SK-MEL-5 (cell line): ENCODE results near the gene KNG1. TPM values are rescaled to one million over a fixed set of nuclear protein-coding genes. Genes with fewer than 3 reads are reported as not detected.

ENCODE experiments used
- DNase-seq: peaks from one replicate; pipeline ENCODE4 v3.0.0-alpha.2; 2016; ENCODE audit warnings: low read depth, low spot score
- in situ Hi-C: cut with HindIII; loops from 2 replicates; pipeline ENCODE4 v1.10.0; 2016; ENCODE audit warnings: low sequenced_read_pairs, high pct_unique_total_duplicates, low pct_unique_long_range_greater_than_20kb
- total RNA-seq: library from RNA; depleted of rRNA; stranded (reverse); fragments of >200 nt; shearing (Covaris generic); gene quantifications from 2 replicates; pipeline ENCODE4 v1.2.3, GENCODE V29; 2014

Gene KNG1
- total RNA-seq, 1 experiment from 2014 or later, result not detected

DNA sequence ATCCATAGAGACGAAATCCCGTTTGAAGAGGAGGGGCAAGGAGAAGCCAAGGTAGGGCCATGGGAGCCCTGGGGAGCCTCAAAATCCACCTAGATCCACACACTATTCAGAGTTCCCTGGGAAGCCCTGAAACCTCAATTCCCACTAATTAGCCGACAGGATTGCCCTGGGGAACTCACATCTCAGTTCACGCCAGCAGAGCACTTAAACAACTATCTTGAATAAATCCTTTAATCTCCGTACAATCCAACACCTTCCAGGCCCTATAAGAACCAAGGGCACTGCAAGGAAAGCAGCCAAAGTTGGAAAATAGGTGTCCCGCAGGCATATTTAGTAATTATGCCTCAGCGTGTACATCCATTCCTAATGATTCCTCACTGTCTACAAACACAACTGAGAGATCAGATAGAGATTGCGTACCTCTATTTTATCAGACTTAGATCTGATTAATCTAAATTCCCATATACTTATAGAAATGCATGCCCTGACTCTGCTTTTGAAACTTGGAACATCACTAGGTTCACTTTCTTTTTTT is 40.6 kb downstream of the KNG1 start:
- DNase-seq, result no peak
- in situ Hi-C loops, result no loop called here

DNA sequence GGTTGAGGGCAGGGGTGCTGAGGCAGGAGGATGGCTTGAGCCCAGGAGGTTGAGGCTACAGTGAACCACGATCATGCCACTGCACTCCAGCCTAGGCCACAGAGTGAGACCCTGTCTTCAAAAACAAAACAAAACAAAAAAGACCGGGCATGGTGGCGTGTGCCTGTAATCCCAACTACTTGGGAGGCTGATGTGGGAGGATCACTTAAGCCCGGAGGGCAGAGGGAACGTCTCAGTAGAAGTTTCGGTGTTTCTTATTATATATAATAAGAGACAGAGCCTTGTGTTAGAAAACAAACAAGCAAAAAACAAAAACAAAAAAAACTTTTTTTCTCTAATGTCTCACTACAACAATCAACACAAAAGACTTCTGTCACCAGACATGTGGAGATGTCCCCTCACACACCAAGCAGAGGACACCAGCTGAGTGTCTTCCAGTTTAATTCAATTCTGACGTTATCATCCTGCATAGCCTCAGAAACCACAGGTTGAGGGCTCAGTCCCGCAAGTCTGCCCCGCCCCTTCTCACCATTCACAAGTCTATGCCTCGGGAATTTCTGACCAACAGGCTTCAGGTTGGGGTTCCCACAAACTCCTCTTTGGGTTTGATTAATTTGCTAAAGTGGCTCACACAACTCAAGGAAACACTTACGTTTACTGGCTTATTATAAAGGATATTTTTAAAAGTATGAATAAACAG is 42.2 kb downstream of the KNG1 start:
- no peak for DNase-seq
- in situ Hi-C loops, result no loop called here

DNA sequence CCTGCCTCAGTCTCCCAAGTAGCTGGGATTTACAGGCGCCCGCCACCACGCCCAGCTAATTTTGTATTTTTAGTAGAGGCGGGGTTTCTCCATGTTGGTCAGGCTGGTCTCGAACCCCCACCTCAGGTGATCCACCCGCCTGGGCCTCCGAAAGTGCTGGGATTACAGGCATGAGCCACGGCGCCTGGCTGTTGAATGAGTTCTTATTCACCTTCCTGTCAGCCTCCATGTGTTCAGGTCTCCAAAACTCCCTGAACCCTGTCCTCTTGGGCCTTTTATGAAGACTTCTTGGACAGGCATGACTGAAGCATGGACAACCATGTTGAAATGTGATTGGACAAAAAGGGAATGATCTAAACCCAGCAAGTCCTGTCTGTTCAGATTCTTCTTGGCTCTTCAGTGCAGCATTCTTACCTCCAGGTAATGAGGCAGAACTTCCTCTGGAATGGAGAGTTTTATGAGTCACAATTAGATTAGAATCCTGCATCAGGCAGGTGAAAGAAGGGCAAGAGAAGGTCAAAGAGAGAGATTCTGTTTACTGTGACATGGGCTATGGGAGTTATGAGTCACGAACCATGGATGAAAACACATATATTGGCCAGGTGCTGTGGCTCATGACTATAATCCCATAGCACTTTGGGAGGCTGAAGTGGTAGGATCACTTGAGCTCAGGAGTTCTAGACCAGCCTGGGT is 43.1 kb downstream of the KNG1 start:
- no peak for DNase-seq
- in situ Hi-C loops, result no loop called here

DNA sequence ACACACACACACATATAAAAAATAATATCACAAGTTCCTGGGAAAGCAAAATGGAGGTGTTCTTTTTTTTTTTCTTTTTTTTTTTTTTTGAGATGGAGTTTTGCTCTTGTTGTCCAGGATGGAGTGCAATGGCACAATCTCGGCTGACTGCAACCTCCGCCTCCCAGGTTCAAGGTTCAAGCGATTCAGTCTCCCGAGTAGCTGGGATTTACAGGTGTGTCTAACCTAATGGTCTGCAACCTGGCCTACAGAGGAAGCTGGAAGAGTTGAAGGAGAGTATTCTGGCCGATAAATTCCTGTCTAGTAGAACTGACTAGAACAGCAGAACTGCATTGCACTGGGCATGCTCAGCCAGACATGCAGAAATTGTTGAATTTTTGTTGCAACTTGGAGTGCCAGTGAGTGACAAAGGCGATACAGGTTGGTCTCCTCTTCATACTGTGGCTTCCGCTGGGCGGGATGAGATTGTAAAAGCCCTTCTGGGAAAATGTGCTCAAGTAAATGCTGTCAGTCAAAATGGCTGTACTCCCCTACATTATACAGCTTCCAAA is 43.8 kb downstream of the KNG1 start:
- in situ Hi-C loops, result no loop called here
- no peak for DNase-seq

DNA sequence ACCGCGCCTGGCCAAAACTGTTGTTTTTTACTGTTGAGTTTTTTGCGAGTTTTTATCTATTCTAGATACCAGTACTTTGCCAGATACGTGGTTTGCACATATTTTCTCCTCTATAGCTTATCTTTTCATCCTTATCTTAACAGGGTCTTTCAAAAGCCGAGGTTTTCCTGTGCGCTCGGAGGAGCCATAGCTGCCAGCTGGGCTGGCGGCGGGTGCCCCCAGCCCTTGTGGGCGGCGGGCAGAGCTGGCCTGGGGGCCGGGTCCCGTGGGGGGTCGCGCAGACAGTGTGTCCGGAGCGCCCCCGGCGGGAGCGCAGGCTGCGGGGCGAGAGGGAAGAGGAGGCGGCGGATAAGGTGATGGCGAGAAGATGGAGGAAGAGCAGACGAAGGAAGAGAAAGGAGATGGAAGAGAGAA is 55.1 kb downstream of the KNG1 start:
- DNase-seq, result no peak
- in situ Hi-C loops, result no loop called here

DNA sequence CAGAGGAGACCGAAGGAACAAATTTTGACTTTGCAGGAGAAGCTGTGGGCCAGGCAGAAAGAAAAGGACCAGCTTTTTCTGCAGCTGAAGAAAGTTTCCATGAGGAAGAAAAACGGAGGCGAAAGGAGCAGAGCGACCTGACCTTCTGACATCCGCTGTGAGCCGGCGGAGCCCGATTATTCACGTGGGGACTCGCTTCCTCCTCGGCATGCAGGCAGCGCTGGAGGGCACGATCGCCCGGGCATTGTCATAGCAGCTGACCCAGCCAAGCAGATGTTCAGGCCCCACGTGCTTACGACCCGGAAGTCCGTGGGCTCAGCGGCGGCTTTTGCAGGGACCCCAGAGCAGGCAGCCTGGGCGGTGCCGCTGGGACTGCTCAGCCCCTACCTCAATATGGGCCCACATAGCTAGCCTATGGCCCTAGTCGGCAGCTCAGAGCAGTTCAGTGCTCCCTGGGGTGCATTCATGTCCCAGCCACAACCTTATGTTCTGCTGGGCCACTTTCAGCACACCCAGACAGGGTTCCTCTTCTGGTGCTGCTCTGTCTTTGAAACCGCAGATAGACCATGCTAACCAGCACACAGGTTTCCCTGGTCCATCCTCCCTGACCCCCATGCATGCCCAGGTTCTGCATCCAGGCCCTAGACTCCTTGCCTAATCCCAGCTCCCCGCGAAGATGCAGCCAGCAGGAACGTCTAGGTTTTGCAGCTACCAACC is 55.7 kb downstream of the KNG1 start:
- in situ Hi-C loops, result no loop called here
- DNase-seq, result peak; percentile 91

DNA sequence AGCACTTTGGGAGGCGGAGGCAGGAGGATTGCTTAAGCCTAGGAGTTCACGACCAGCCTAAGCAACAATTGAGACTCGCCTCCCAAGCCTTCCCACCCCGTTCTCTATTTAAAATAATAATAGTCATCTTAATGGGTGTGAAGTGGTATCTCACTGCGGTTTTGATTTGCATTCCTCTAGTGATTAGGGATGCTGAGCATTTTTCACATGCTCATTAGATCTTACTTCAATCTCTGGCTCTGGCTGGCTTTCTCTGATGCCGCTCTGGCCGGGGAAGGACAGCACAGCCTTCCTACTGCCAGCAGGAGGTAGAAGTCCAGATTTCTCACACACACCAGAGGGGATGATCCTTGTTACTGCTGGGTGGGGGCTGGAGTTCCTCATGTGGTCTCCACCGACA is 58.8 kb downstream of the KNG1 start:
- in situ Hi-C loops, result no loop called here
- peak; percentile 44 for DNase-seq

DNA sequence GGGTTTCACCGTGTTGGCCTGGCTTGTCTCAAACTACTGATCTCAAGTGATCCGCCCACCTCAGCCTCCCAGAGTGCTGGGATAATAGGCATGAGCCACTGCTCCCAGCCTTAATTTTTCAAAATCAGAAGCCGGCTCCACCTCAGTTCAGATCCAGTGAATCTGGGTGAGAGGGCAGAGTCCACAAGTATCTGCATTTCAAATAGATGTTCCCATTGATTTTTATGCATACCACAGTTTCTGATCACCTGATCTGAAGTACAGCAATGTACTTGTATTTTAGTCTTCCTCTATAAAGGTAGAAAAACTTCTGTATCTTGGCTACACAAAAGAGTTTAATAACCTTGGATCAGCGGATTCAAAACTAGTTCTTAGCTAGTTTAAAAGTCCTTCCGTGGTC is 62.0 kb downstream of the KNG1 start:
- no peak for DNase-seq
- in situ Hi-C loops, result no loop called here

DNA sequence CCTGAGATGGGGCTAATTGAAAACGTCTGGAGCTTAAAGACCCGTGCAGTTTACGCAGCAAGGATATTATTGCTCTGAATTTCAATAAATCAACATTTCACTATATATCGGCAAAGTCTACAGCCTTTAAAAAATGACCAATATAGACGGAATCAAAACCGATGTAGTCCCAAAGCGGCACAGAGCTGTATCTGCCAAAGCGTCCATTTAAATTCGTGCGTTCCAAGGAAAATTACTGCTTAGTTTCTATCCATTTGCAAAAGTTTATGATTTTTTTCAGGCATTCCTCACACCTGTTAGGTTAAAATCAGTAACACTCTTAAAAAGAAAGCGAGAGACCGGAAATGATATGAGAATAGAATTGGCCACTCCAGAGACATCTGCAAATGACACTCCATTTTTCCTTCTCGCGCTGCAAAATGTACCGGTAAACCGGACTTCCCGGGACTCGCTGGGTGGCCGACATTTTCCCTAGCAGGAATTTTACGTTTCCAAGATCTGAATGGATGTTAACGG is 65.4 kb downstream of the KNG1 start:
- in situ Hi-C loops, result no loop called here
- DNase-seq, result no peak

DNA sequence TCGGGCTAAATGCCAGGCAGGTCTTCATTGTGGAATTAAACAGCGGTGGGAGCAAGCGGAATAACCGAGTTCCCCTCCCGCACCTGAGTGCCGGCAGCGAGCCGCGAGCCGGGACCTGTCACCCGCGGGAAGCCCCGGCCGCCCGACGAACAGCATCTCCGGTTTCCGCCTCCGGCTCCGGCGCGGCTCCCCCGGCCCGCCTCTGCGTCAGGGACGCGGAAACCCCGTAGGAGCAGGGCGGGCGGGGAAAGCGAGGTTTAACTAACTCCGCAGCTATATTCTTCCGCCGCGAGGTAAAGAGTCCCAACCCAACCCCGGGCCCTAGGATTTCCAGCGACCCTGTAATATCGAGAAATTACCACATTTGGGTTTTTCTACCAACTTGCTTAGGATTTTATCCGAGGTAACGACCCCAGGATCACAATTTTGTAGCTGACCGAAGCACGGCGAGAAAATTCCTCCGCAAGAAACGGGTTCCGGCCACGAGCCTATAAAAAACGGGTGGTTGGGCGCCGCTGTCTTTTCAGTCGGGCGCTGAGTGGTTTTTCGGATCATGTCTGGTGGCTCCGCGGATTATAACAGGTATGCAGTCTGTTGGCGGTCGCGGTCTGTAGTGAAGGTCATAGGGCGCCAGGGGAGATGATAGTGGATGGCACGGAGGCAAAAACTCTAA is 66.0 kb downstream of the KNG1 start, which contains the start of gene EIF4A2:
Gene EIF4A2, plus strand, starts transcription at position 520 of the 673 bp plus-strand sequence. Its CDS starts 34 bp downstream, at position 554.
- DNase-seq, result peak; percentile 85
- in situ Hi-C loops, result no loop called here

DNA sequence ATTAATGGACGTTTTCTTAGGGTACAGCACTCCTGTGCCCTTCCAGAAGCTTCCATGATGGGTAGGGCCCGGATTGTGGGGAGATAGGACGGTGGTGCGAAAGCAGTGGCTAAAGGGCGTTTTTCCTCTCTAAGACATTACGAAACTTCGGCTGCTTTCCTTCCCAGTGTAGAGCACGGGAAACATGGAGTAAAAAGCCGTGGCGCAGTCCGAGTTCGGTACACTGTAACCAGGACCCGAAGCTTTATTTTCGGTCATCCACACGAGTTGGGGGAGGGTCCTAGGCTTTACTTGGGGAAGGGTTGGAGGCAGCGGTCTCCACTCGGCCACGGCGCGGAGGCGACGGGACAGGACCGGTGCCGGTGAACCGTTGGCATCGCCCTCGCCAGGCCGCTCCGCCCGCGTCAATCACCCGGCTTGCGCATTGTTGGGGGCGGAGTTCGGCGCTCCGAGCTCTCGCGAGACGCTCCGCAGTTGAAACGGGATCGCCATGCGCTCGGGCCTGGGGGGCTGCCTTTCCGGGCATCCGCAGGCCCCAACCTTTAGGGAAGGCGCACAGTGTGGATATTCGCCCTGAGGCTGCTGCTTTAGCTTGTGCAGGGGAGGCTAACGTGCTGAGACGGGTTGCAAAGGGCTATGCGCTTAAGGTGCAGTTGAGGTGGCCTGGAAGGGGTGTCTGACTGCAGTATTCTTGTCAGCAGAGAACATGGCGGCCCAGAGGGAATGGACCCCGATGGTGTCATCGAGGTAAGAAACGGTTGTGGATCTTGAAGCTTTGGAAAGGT is 66.8 kb downstream of the KNG1 start:
- in situ Hi-C loops, result no loop called here
- peak; percentile 82 for DNase-seq

DNA sequence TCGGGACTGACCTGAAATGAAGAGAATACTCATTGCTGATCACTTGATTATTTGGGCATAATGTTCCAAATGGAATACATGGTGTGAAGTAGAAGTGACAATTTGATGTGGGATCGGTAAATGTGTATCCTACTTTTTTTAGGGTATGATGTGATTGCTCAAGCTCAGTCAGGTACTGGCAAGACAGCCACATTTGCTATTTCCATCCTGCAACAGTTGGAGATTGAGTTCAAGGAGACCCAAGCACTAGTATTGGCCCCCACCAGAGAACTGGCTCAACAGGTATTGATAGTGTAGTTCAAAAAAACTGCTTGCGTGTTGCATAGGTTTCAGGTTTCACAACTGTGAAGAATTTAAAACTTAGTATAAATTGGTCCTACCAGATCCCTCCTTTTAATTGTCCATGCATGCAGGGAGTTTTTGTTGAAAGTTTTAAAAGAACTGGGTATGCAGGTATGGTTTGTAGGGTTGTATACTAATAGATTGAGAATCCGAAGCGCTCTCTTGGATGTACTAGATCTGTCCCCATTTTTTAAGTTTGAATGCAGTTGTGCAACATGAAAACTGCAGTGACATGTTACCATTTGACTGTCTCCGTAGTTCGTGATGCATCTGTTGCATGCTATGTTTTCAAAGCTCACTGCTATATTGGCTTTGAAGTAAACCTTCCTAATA is 67.8 kb downstream of the KNG1 start:
- DNase-seq, result no peak
- in situ Hi-C loops, result no loop called here

DNA sequence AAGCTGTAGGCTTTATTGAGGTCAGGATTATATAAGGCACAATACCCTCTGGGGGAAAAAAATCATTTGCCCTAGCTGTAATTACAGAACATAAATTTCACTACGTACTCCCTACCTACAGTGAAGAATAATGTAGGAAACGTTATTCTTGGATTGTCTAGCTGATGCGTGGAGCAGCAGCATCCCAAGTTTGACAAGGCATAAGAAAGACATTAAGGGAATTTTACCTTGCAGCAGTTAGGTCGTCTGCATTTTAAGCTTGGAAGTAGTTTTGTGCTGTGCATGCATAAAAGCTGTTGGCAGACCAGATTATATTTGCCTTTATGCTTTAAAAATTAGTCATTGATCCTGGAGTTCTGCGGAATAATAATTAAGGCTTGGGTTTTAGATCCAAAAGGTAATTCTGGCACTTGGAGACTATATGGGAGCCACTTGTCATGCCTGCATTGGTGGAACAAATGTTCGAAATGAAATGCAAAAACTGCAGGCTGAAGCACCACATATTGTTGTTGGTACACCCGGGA is 68.4 kb downstream of the KNG1 start:
- in situ Hi-C loops, result no loop called here
- DNase-seq, result no peak

DNA sequence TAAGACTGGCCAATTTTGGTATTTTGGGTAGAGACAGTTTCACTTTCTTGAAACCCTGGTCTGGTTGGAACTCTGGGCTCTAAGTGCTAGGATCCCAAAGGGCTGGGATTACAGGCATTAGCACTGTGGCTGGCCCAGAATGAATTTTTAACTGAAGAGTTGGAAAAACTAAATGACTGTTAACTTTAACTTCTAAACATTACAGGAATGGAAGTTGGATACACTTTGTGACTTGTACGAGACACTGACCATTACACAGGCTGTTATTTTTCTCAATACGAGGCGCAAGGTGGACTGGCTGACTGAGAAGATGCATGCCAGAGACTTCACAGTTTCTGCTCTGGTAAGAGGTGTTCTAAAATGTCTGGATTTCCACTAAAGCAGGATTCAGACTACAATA is 69.8 kb downstream of the KNG1 start:
- in situ Hi-C loops, result no loop called here
- no peak for DNase-seq

DNA sequence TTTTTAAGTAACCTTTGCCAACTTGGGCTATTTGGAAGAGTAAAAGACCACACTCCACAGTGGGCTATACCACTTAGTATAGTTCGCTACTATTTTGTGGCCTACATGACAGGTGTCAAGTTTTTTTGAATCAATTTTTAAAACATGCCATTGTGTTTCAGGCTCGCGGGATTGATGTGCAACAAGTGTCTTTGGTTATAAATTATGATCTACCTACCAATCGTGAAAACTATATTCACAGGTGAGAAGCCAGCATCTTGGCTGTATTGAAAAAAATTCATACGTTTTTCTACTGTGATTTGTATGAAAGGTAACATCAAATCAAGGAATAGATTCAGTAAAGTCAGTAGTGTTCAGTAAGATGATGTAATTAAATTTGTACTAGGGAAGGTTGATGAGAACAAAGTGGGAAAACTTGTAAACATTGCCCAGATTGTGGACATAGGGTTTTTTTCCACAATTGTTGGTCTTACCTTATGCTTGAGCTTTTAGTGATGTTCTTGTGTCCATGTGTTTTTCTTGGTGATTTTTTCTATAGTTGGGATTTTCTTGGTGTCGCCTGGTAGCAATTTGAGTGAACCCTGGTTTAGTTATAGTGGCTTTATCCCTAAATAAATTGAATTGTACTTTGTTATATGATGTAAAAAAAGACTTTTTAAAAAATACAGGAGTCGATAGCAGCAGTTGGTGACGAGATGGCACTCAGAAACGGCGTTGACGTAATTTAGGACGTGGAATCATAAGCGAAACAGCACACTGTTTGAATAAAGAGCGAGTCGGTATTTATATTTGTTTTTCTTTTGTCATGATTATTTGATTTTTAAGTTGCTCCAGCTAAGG is 70.7 kb downstream of the KNG1 start:
- in situ Hi-C loops, result no loop called here

More for the DNA sequence above, 70.7 kb downstream of the KNG1 start:
- DNase-seq, result no peak
